HepG2 (cell line): ENCODE data around the gene SLIT3. TPM values are rescaled to one million over a fixed set of nuclear protein-coding genes. Genes with fewer than 3 reads are reported as not detected.

Experiments used
- ATAC-seq: fragments of 200-7000 bp; cut with Tn5 transposase; 3 replicates; pipeline ENCODE4 v1.9.1; 2020; ENCODE audit warnings: mild to moderate bottlenecking, moderate library complexity
- BruUV-seq: library from RNA; stranded (reverse); fragments of 400-500 nt; replicated peaks from 2 replicates; lab custom pipeline; 2021; lab: Mats Ljungman, UMichigan
- CTCF ChIA-PET: fragments of 300-600 bp; formaldehyde crosslinking; extraction: SDS; loops from one replicate; lab custom pipeline; 2021; ENCODE audit warnings: low total read pairs, inconsistent platforms, low intra/inter-chr PET ratio; lab: Yijun Ruan, JAX
- POLR2A ChIA-PET: fragments of 350-600 bp; sonication (Branson Sonifier 250); formaldehyde crosslinking; loops from one replicate; lab custom pipeline; 2020; ENCODE audit warnings: antibody characterized with exemption, inconsistent platforms; lab: Yijun Ruan, JAX
- DNase-seq: peaks from one replicate; pipeline ENCODE4 v3.0.0-alpha.2; 2015; ENCODE audit warnings: low spot score
- FAIRE-seq: peaks from 3 replicates; lab custom pipeline; 2011; peaks lifted over from hg19 to GRCh38; lab: Jason Lieb, UNC
- H2AFZ ChIP-seq: one replicate; pipeline ENCODE4 v1.6.1; 2011; ENCODE audit warnings: low read length, inconsistent platforms
- H3K27ac ChIP-seq: fragments of 300-600 bp; 3 replicates; pipeline ENCODE4 v1.8.0; 2011; ENCODE audit warnings: mixed run types, mild to moderate bottlenecking, mixed read lengths, low read length, inconsistent platforms; ENCODE audit not compliant: insufficient read depth; ENCODE audit errors: extremely low read length
- H3K27me3 ChIP-seq, 2 experiments: fragments of 200-600 bp in 1 of 2; 2 replicates in 1 of 2; 3 replicates in 1 of 2; pipeline versions ENCODE4 v1.6.0 to v1.8.0; 2011; ENCODE audit warnings: low read length in 2 of 2, mild to moderate bottlenecking in 2 of 2, moderate library complexity in 2 of 2, inconsistent platforms in 1 of 2; ENCODE audit not compliant: insufficient read depth in 2 of 2, control insufficient read depth in 1 of 2
- H3K36me3 ChIP-seq, 2 experiments: fragments of 200-600 bp in 1 of 2; replicated peaks in 1 of 2; 2 replicates in 1 of 2; 3 replicates in 1 of 2; pipeline versions ENCODE4 v1.5.1 to v1.8.0; 2011; ENCODE audit warnings: low read length in 2 of 2, inconsistent platforms in 1 of 2; ENCODE audit not compliant: insufficient read depth in 2 of 2, control insufficient read depth in 1 of 2
- H3K4me1 ChIP-seq: 2 replicates; pipeline ENCODE4 v1.5.1; 2012; ENCODE audit warnings: low read length, inconsistent platforms; ENCODE audit not compliant: insufficient read depth
- H3K4me2 ChIP-seq: 2 replicates; pipeline ENCODE4 v1.6.0; 2011; ENCODE audit warnings: low read depth, low read length, inconsistent platforms
- H3K4me3 ChIP-seq, 3 experiments: fragments of 200-600 bp in 1 of 3; sonication (generic), shearing (Covaris generic) in 1 of 3; replicated peaks in 1 of 3; 2 replicates each; pipeline ENCODE4 v1.5.1; 2011 to 2016; ENCODE audit warnings: low read length in 3 of 3, inconsistent platforms in 2 of 3, low read depth in 2 of 3, mild to moderate bottlenecking in 2 of 3, control low read depth in 1 of 3, mixed read lengths in 1 of 3; ENCODE audit not compliant: insufficient read depth in 1 of 3
- H3K79me2 ChIP-seq: one replicate; pipeline ENCODE4 v1.6.1; 2011; ENCODE audit warnings: low read length, inconsistent platforms; ENCODE audit not compliant: insufficient read depth
- H3K9ac ChIP-seq: 2 replicates; pipeline ENCODE4 v1.6.0; 2011; ENCODE audit warnings: mild to moderate bottlenecking, low read depth, low read length, inconsistent platforms; ENCODE audit not compliant: insufficient read depth
- H3K9me3 ChIP-seq: 2 replicates; pipeline ENCODE4 v1.5.1; 2012; ENCODE audit warnings: mild to moderate bottlenecking, low read length
- H4K20me1 ChIP-seq: 2 replicates; pipeline ENCODE4 v1.6.0; 2011; ENCODE audit warnings: inconsistent platforms, mild to moderate bottlenecking, low read length, moderate library complexity; ENCODE audit not compliant: insufficient read depth
- CBX5 ChIP-seq: sonication (generic); formaldehyde crosslinking; IDR thresholded peaks from 2 replicates; pipeline ENCODE4 v1.4.0; 2020; ENCODE audit warnings: missing genetic modification reagents, borderline replicate concordance
- IRF2 ChIP-seq: IDR thresholded peaks from 2 replicates; pipeline ENCODE4 v1.6.1; 2018; ENCODE audit warnings: missing genetic modification reagents, missing compliant biosample characterization
- KIAA2018 ChIP-seq: sonication (generic); formaldehyde crosslinking; IDR thresholded peaks from 2 replicates; pipeline ENCODE4 v1.5.0; 2020; ENCODE audit warnings: mild to moderate bottlenecking, missing genetic modification reagents, borderline replicate concordance
- KMT2B ChIP-seq: IDR thresholded peaks from 2 replicates; pipeline ENCODE4 v1.6.1; 2016; ENCODE audit warnings: missing genetic modification reagents, missing compliant biosample characterization
- MLXIP ChIP-seq: sonication (generic); formaldehyde crosslinking; IDR thresholded peaks from 2 replicates; pipeline ENCODE4 v1.9.0; 2021; ENCODE audit warnings: missing genetic modification reagents, borderline replicate concordance
- NPAS2 ChIP-seq: sonication (generic); formaldehyde crosslinking; IDR thresholded peaks from 2 replicates; pipeline ENCODE4 v1.8.0; 2022; ENCODE audit warnings: mild to moderate bottlenecking, missing genetic modification reagents, borderline replicate concordance
- TBX2 ChIP-seq: sonication (generic); formaldehyde crosslinking; IDR thresholded peaks from 2 replicates; pipeline ENCODE4 v1.5.0; 2020; ENCODE audit warnings: missing genetic modification reagents, mild to moderate bottlenecking, borderline replicate concordance
- ZBTB3 ChIP-seq: sonication (generic); formaldehyde crosslinking; IDR thresholded peaks from 2 replicates; pipeline ENCODE4 v1.4.0; 2020; ENCODE audit warnings: low read depth, mild to moderate bottlenecking, moderate library complexity, missing genetic modification reagents, borderline replicate concordance
- ZNF20 ChIP-seq: sonication (generic); formaldehyde crosslinking; IDR thresholded peaks from 2 replicates; pipeline ENCODE4 v1.4.0; 2020; ENCODE audit warnings: mild to moderate bottlenecking, moderate library complexity, missing genetic modification reagents
- ZNF3 ChIP-seq: IDR thresholded peaks from 2 replicates; pipeline ENCODE4 v1.7.0; 2017; ENCODE audit warnings: inconsistent platforms
- WGBS: methylation state at CpG from one replicate; pipeline ENCODE4 v1.1.6; 2017; ENCODE audit warnings: low lambda C conversion rate; 5-methylcytosine and 5-hydroxymethylcytosine counted together
- in situ Hi-C: cut with HindIII; loops from 2 replicates; pipeline ENCODE4 v1.10.0; 2017; ENCODE audit warnings: low pct_unique_long_range_greater_than_20kb; ENCODE audit not compliant: extremely low pct_ligation_motif_present
- intact Hi-C: fragments of 100-400 bp; cut with micrococcal nuclease; formaldehyde crosslinking; loops from one replicate; pipeline ENCODE4 v1.10.0; 2022; ENCODE audit not compliant: unreplicated experiment
- polyA plus RNA-seq, 8 experiments: library from polyadenylated mRNA; depleted of rRNA in 3 of 8; stranded (reverse) in 7 of 8; unstranded in 1 of 8; fragments of >200 nt; fragmentation: Illumina TruSeq in 4 of 8; extraction: Trizol in 4 of 8; gene quantifications; 2 replicates each; pipeline versions ENCODE4 v1.2.1 to v1.2.3, GENCODE V29; 2011 to 2016; ENCODE audit warnings: low read depth in 4 of 8, missing spikeins in 1 of 8, mixed read lengths in 1 of 8; ENCODE audit not compliant: insufficient read depth in 1 of 8
- total RNA-seq, 5 experiments: library from RNA; depleted of rRNA; stranded (reverse); fragments of >200 nt; fragmentation: Illumina TruSeq; extraction: Trizol; gene quantifications; 2 replicates each; pipeline ENCODE4 v1.2.3, GENCODE V29; 2016; ENCODE audit warnings: low read depth in 1 of 5

Gene SLIT3
- total and polyA plus RNA-seq, 2 of the 13 experiments (the other 11 are each of a cell fraction or from before 2014, with no cell fraction given) = not detected

DNA sequence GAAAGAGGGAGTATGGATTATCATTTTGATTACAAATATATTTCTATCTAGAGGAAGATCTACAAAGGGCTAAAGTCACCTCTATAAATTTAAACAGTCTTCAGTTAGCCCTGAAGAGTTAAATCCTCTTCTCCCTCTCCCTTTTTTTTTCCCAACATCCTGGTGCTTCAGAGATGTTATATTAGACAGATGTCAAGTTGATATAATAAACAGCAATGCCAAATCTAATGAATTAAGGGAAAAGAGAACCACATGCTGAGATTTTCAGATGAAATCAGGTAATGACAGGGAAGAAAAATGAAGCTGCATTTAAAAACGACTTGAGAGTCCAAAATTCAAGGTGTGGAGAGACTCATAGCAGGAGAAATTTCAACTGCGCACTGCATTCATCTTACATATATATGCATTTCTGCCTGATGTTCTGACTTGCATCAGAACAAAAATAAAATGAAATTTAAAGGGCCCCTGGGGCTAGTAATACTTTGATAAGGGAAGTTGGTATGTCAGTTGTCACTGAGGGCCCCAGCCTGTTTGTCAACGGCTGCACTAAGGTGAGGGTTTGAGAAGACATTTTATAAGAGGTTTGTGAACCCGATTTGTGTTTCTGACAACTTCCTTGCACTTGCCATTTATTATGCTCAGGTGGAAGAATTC is 382.9 kb downstream of the SLIT3 start:
- ATAC-seq (no peak), FAIRE-seq (no peak), DNase-seq (no peak)
- Histone ChIP-seq H3K4me3 (no peak overlapping the region), H3K9me3 (no peaks in the 10 kb centered on the region), H3K4me1 (no peaks in the 10 kb centered on the region), H3K4me2 (no peak overlapping the region), H3K27me3 (peaks cover 2 to 39% of the 10 kb centered on the region in 2 experiments; a peak in 4 of 5 replicates), H3K9ac (no peak overlapping the region), H3K36me3 (no peaks in the 10 kb centered on the region), H3K27ac (no peak overlapping the region), H4K20me1 (no peaks in the 10 kb centered on the region), H3K79me2 (no peaks in the 10 kb centered on the region), H2AFZ (no peak overlapping the region)
- intact Hi-C loops (no loop called here), in situ Hi-C loops (no loop called here)
- BruUV-seq = no TSS peak
- WGBS = 2% methylated on average over 4 of the region's 4 CpGs
- POLR2A ChIA-PET = no interaction called here
- CTCF ChIA-PET = no interaction called here
- TF ChIP-seq TBX2 = no peak
- TF ChIP-seq KMT2B (CRISPR knock-in tag) = no peak
- no peak for TF ChIP-seq ZBTB3 (CRISPR knock-in tag)
- no peak for TF ChIP-seq NPAS2 (CRISPR knock-in tag)
- no peak for TF ChIP-seq CBX5 (CRISPR knock-in tag)
- no peak for TF ChIP-seq ZNF3 (CRISPR knock-in tag)
- TF ChIP-seq IRF2 (CRISPR knock-in tag) = no peak
- TF ChIP-seq ZNF20 (CRISPR knock-in tag) = no peak
- no peak for TF ChIP-seq KIAA2018 (CRISPR knock-in tag)
- no peak for TF ChIP-seq MLXIP (CRISPR knock-in tag)
